GM12878 (cell line): ENCODE results near the gene SMIM14.

Experiments used
- EGR1 ChIP-seq, 2 experiments: IDR thresholded peaks; 1 replicate in 1 of 2; 2 replicates in 1 of 2; pipeline ENCODE4 v1.6.1; 2011 to 2012; ENCODE audit warnings: low read depth in 2 of 2, low read length in 2 of 2, borderline replicate concordance in 1 of 2, mild to moderate bottlenecking in 1 of 2, moderate library complexity in 1 of 2
- EZH2 ChIP-seq: IDR thresholded peaks from 2 replicates; pipeline ENCODE4 v1.6.1; 2012; ENCODE audit warnings: low read depth, mild to moderate bottlenecking, control low read depth, inconsistent platforms, low read length, borderline replicate concordance; ENCODE audit not compliant: control insufficient read depth
- RAD51 ChIP-seq: fragments of 450-650 bp; IDR thresholded peaks from 2 replicates; pipeline ENCODE4 v1.6.1; 2016; ENCODE audit warnings: moderate library complexity, mild to moderate bottlenecking, inconsistent platforms
- TCF12 ChIP-seq: IDR thresholded peaks from 2 replicates; pipeline ENCODE4 v1.6.1; 2011; ENCODE audit warnings: low read depth, mild to moderate bottlenecking, low read length
- TF ChIP-seq, protein P1 (sequence below): fragments of 450-650 bp; IDR thresholded peaks from 2 replicates; pipeline ENCODE4 v1.6.1; 2018; ENCODE audit warnings: mild to moderate bottlenecking, low read depth, moderate library complexity; ENCODE audit not compliant: partially characterized antibody
- TF ChIP-seq, protein P2 (sequence below), 3 experiments: IDR thresholded peaks in 2 of 3; conservative IDR thresholded peaks in 1 of 3; 2 replicates each; pipeline ENCODE4 v1.5.1; 2011; ENCODE audit warnings: low read depth in 3 of 3, low read length in 3 of 3, mild to moderate bottlenecking in 3 of 3, control low read depth in 2 of 3, moderate library complexity in 2 of 3, inconsistent platforms in 1 of 3, mixed read lengths in 1 of 3; ENCODE audit not compliant: control insufficient read depth in 2 of 3, insufficient read depth in 1 of 3; ENCODE audit errors: extremely low read depth in 1 of 3
- TF ChIP-seq, protein P3 (sequence below): IDR thresholded peaks from 2 replicates; pipeline ENCODE4 v1.6.1; 2011; ENCODE audit warnings: borderline replicate concordance, low read depth, mild to moderate bottlenecking, moderate library complexity, low read length; ENCODE audit not compliant: insufficient read depth, poor library complexity, severe bottlenecking

DNA sequence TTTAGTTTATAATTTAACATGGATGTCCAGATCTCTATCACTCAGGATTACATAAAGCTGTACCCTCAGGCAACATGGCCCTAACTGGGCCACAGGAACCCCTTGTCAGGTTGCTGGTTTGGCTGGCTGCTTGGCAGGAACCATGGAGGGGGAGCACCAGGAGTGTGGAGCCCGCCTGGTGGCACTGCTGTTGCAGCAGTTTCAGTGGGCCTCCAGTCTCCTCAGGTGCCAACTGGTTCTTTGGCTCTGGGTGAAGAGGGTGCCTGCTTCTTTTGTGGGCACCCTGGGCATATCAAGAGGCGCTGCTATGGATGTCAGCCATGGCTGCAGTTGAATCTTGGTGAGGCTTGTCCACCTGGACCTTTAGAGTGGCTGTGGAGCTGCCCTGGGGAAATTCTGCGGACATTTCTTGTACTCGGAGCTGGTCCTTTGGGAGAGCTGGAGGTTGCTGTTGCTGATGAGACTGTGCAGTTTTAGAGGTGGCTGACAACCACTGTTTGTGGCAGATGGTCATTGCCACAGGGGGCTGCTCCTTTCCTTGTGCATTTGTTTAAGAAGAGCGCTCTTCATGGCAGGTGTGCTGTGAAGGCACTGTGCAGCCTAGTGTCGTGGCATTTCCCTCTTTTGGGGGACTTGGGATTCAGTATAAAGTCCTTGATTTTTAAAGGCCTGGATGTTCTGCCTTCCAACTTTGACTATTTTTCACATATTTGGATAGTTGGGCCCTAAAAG lies 10.3 kb upstream of the SMIM14 start:
- TF ChIP-seq, protein P1, sequence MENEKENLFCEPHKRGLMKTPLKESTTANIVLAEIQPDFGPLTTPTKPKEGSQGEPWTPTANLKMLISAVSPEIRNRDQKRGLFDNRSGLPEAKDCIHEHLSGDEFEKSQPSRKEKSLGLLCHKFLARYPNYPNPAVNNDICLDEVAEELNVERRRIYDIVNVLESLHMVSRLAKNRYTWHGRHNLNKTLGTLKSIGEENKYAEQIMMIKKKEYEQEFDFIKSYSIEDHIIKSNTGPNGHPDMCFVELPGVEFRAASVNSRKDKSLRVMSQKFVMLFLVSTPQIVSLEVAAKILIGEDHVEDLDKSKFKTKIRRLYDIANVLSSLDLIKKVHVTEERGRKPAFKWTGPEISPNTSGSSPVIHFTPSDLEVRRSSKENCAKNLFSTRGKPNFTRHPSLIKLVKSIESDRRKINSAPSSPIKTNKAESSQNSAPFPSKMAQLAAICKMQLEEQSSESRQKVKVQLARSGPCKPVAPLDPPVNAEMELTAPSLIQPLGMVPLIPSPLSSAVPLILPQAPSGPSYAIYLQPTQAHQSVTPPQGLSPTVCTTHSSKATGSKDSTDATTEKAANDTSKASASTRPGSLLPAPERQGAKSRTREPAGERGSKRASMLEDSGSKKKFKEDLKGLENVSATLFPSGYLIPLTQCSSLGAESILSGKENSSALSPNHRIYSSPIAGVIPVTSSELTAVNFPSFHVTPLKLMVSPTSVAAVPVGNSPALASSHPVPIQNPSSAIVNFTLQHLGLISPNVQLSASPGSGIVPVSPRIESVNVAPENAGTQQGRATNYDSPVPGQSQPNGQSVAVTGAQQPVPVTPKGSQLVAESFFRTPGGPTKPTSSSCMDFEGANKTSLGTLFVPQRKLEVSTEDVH = no peak
- TF ChIP-seq, protein P2, sequence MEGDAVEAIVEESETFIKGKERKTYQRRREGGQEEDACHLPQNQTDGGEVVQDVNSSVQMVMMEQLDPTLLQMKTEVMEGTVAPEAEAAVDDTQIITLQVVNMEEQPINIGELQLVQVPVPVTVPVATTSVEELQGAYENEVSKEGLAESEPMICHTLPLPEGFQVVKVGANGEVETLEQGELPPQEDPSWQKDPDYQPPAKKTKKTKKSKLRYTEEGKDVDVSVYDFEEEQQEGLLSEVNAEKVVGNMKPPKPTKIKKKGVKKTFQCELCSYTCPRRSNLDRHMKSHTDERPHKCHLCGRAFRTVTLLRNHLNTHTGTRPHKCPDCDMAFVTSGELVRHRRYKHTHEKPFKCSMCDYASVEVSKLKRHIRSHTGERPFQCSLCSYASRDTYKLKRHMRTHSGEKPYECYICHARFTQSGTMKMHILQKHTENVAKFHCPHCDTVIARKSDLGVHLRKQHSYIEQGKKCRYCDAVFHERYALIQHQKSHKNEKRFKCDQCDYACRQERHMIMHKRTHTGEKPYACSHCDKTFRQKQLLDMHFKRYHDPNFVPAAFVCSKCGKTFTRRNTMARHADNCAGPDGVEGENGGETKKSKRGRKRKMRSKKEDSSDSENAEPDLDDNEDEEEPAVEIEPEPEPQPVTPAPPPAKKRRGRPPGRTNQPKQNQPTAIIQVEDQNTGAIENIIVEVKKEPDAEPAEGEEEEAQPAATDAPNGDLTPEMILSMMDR (IDR thresholded peaks at IDR 0.05 in 2 of 3, conservative IDR thresholded peaks at IDR 0.05 in 1 of 3; ENCODE audit: control insufficient read depth in 2 of 3, extremely low read depth in 1 of 3, insufficient read depth in 1 of 3, low read depth in 3 of 3, low read length in 3 of 3) = no peak
- TF ChIP-seq EZH2 = no peak
- no peak for TF ChIP-seq RAD51
- no peak for TF ChIP-seq EGR1 (IDR thresholded peaks at IDR 0.05; ENCODE audit: borderline replicate concordance in 1 of 2, low read depth in 2 of 2, low read length in 2 of 2)
- TF ChIP-seq, protein P3, sequence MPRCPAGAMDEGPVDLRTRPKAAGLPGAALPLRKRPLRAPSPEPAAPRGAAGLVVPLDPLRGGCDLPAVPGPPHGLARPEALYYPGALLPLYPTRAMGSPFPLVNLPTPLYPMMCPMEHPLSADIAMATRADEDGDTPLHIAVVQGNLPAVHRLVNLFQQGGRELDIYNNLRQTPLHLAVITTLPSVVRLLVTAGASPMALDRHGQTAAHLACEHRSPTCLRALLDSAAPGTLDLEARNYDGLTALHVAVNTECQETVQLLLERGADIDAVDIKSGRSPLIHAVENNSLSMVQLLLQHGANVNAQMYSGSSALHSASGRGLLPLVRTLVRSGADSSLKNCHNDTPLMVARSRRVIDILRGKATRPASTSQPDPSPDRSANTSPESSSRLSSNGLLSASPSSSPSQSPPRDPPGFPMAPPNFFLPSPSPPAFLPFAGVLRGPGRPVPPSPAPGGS = no peak
- TF ChIP-seq TCF12 = no peak
